WTC11 (cell line): Measurements from ENCODE around the gene GFOD1. TPM values are rescaled to one million over a fixed set of nuclear protein-coding genes. Genes with fewer than 3 reads are reported as not detected.
A peak's percentile ranks its signal among the peaks of the same experiment; 100 is the strongest.

Experiments
- ATAC-seq: fragments of 200-7000 bp; cut with Tn5 transposase; 2 replicates; pipeline ENCODE4 v1.10.0; 2021; ENCODE audit warnings: mild to moderate bottlenecking, moderate library complexity
- CTCF ChIA-PET: fragments of 300-600 bp; sonication (Branson Sonifier 250); formaldehyde crosslinking; loops from one replicate; lab custom pipeline; 2021; ENCODE audit warnings: antibody characterized with exemption; lab: Charles Lee
- POLR2A ChIA-PET: fragments of 350-600 bp; sonication (Branson Sonifier 250); formaldehyde crosslinking; loops from one replicate; lab custom pipeline; 2021; ENCODE audit warnings: antibody characterized with exemption; lab: Charles Lee
- DNase-seq: peaks from one replicate; pipeline ENCODE4 v3.0.0; 2021; ENCODE audit warnings: low spot score
- H3K27ac Mint-ChIP-seq: 2 replicates; pipeline ENCODE4 v1.8.0; 2021; ENCODE audit warnings: mixed read lengths
- H3K27me3 Mint-ChIP-seq: 2 replicates; pipeline ENCODE4 v1.8.0; 2021; ENCODE audit warnings: low read depth, mild to moderate bottlenecking, moderate library complexity, mixed read lengths
- H3K36me3 Mint-ChIP-seq: 2 replicates; pipeline ENCODE4 v1.8.0; 2021; ENCODE audit warnings: mixed read lengths
- H3K4me1 Mint-ChIP-seq: 2 replicates; pipeline ENCODE4 v1.8.0; 2022; ENCODE audit warnings: mixed read lengths
- H3K4me3 Mint-ChIP-seq: 2 replicates; pipeline ENCODE4 v1.8.0; 2021; ENCODE audit warnings: mild to moderate bottlenecking, moderate library complexity, mixed read lengths
- H3K9me3 Mint-ChIP-seq: 2 replicates; pipeline ENCODE4 v1.8.0; 2021; ENCODE audit warnings: mixed read lengths
- CBFB ChIP-seq: sonication (generic); formaldehyde crosslinking; IDR thresholded peaks from 2 replicates; pipeline ENCODE4 v1.8.1; 2022; ENCODE audit warnings: mild to moderate bottlenecking, low read depth, missing genetic modification reagents
- EMX1 ChIP-seq: fragments of 250-450 bp; sonication (Bioruptor Pico); IDR thresholded peaks from 2 replicates; pipeline ENCODE4 v1.8.0; 2021; ENCODE audit warnings: mild to moderate bottlenecking
- GABPB1 ChIP-seq: sonication (generic); formaldehyde crosslinking; IDR thresholded peaks from 2 replicates; pipeline ENCODE4 v1.8.1; 2023; ENCODE audit warnings: mild to moderate bottlenecking, missing genetic modification reagents
- JAZF1 ChIP-seq: fragments of 250-450 bp; sonication (Bioruptor Pico); IDR thresholded peaks from 2 replicates; pipeline ENCODE4 v1.9.0; 2021; ENCODE audit warnings: moderate library complexity, mild to moderate bottlenecking, inconsistent platforms
- JUN ChIP-seq: sonication (generic); formaldehyde crosslinking; IDR thresholded peaks from 2 replicates; pipeline ENCODE4 v1.8.0; 2023; ENCODE audit warnings: mild to moderate bottlenecking, missing genetic modification reagents
- KAT7 ChIP-seq: sonication (generic); formaldehyde crosslinking; IDR thresholded peaks from 2 replicates; pipeline ENCODE4 v1.8.1; 2023; ENCODE audit warnings: missing genetic modification reagents, mild to moderate bottlenecking, borderline replicate concordance
- NFE2L1 ChIP-seq: sonication (generic); formaldehyde crosslinking; IDR thresholded peaks from 2 replicates; pipeline ENCODE4 v1.8.1; 2023; ENCODE audit warnings: missing genetic modification reagents
- SMAD3 ChIP-seq: sonication (generic); formaldehyde crosslinking; IDR thresholded peaks from 2 replicates; pipeline ENCODE4 v1.8.0; 2022; ENCODE audit warnings: missing genetic modification reagents, mild to moderate bottlenecking, borderline replicate concordance
- TEAD4 ChIP-seq: sonication (generic); formaldehyde crosslinking; IDR thresholded peaks from 2 replicates; pipeline ENCODE4 v1.8.0; 2022; ENCODE audit warnings: mild to moderate bottlenecking, missing genetic modification reagents
- TP53 ChIP-seq: sonication (generic); formaldehyde crosslinking; IDR thresholded peaks from 2 replicates; pipeline ENCODE4 v1.8.1; 2023; ENCODE audit warnings: mild to moderate bottlenecking, missing genetic modification reagents
- total RNA-seq: library from RNA; stranded (reverse); gene quantifications from 3 replicates; pipeline ENCODE4 v1.2.3, GENCODE V29; 2021
- TF ChIP-seq, protein P1 (sequence below): sonication (generic); formaldehyde crosslinking; IDR thresholded peaks from 2 replicates; pipeline ENCODE4 v1.8.1; 2022; ENCODE audit warnings: low read depth, mild to moderate bottlenecking, moderate library complexity, missing genetic modification reagents, borderline replicate concordance
- TF ChIP-seq, protein P2 (sequence below): fragments of 250-450 bp; sonication (Bioruptor Pico); IDR thresholded peaks from 2 replicates; pipeline ENCODE4 v1.8.0; 2021; ENCODE audit warnings: mild to moderate bottlenecking
- TF ChIP-seq, protein P3 (sequence below): sonication (generic); formaldehyde crosslinking; IDR thresholded peaks from 2 replicates; pipeline ENCODE4 v1.8.0; 2022; ENCODE audit warnings: missing genetic modification reagents
- TF ChIP-seq, protein P4 (sequence below): fragments of 250-450 bp; sonication (Bioruptor Pico); conservative IDR thresholded peaks from 2 replicates; pipeline ENCODE4 v1.9.0; 2021; ENCODE audit warnings: mild to moderate bottlenecking
- TF ChIP-seq, protein P5 (sequence below): sonication (generic); formaldehyde crosslinking; IDR thresholded peaks from 2 replicates; pipeline ENCODE4 v1.8.1; 2023; ENCODE audit warnings: mild to moderate bottlenecking, missing genetic modification reagents, moderate library complexity
- TF ChIP-seq, protein P6 (sequence below): sonication (generic); formaldehyde crosslinking; conservative IDR thresholded peaks from 2 replicates; pipeline ENCODE4 v1.8.1; 2022; ENCODE audit warnings: mild to moderate bottlenecking, missing genetic modification reagents
- TF ChIP-seq, protein P7 (sequence below): fragments of 250-450 bp; sonication (Bioruptor Pico); IDR thresholded peaks from 2 replicates; pipeline ENCODE4 v1.9.0; 2021; ENCODE audit warnings: mild to moderate bottlenecking

GFOD1 gene
- total RNA-seq, 1 experiment from 2014 or later = 8.5 TPM

DNA sequence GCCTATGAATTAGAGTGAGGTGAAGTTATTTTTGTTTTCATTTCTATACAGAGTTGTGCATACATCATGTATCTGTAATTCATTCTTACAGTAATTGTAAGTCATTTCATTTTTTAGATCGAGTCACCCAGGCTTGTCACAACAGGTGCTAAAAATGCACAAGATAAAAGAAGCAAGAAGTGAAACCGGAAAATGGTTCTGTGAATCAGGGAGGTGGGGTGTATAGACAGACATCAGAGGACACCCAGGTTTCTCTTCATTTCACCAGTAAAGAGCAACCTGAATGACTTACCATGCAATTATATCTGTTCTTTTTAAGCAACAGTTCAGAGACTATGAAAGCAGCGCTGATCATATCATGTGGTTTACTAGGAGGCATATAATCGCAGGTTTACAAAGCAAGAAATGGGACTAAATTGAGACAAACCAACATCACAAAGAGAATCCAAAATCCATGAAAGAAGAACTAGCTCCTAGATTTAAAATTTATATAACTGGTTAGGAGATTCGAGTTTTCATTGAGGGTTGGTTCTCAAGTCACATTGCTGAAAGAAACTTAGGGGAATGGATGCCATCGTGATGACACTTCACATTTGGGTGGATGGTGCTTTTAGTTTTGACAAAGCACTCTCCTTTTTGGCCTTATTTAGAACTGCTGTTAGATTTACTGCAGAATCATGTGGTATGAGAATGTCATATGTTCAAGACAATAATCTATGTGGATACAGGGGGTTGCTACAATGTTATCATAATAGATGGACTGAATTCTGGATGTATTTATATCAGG is 131.2 kb downstream of the GFOD1 start:
- POLR2A ChIA-PET = interaction anchor here (1.1 kb wide), 1 partner anchor 70 kb away, joined by 3 read pairs; no protein-coding TSS in a partner anchor
- peak overlapping the region; percentile 52; the same call in 1 of the 2 replicates for H3K27ac Mint-ChIP-seq
- TF ChIP-seq, protein P1, sequence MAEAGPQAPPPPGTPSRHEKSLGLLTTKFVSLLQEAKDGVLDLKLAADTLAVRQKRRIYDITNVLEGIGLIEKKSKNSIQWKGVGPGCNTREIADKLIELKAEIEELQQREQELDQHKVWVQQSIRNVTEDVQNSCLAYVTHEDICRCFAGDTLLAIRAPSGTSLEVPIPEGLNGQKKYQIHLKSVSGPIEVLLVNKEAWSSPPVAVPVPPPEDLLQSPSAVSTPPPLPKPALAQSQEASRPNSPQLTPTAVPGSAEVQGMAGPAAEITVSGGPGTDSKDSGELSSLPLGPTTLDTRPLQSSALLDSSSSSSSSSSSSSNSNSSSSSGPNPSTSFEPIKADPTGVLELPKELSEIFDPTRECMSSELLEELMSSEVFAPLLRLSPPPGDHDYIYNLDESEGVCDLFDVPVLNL (CRISPR knock-in tag) = no peak
- TF ChIP-seq TEAD4 (CRISPR knock-in tag) (no peak), SMAD3 (CRISPR knock-in tag) (no peak)
- TF ChIP-seq, all 79 proteins: peak for 0
- H3K9me3 Mint-ChIP-seq = no peaks in the 10 kb centered on the region
- DNase-seq = no peak
- peaks cover 48% of the 10 kb centered on the region for H3K4me1 Mint-ChIP-seq
- H3K27me3 Mint-ChIP-seq = no peaks in the 10 kb centered on the region; the same call in 1 of the 2 replicates
- no peak overlapping the region for H3K4me3 Mint-ChIP-seq
- CTCF ChIA-PET = interaction anchor here (1.0 to 1.6 kb wide), 3 partner anchors 25 to 268 kb away, joined by 3 to 4 read pairs (median 3); no protein-coding TSS in a partner anchor
- no peak for ATAC-seq
- no peaks in the 10 kb centered on the region for H3K36me3 Mint-ChIP-seq

DNA sequence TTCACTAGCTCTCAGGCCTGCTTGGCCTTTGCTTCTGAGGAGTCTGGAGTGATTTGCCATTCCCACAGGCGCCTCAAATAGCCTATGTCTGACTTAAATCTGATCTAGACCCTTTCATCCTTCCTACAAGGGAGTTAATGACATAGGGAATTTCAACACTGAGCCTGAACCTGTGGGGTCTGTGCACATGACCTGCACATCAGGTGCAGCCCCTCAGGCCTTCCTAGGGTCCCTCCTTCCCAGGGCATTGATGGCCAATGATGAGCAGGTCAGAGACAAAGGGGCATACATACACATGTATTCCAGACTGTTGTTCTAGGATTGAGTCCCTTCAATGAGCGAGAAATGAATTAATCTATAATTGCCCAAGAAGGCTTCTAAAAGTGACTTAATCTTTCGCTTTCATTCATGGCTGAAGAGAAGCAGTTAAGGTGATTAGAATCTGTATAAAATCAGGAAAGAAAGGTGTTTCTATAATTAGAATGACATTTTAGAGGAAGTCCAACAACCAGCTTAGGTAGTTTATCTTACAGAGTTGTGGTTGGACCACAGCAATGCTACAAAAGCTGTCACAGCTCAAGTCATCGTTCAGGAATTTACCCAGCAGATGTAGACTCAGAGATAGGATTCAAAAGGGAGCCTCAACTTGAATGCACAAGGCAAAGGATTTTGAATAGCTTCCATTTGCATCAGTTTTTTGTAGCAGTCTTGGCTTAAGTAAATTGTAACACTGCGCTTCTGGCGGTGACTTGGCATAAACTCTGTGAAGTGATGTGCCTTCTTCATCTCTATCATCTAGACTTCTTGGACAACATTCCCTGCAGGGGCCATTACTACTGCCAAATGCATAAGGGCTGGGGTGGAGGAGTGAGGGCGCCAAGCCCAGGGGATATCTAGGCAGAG is 132.1 kb downstream of the GFOD1 start:
- DNase-seq (no peak), ATAC-seq (no peak)
- no peak for TF ChIP-seq JUN
- TF ChIP-seq, protein P2, sequence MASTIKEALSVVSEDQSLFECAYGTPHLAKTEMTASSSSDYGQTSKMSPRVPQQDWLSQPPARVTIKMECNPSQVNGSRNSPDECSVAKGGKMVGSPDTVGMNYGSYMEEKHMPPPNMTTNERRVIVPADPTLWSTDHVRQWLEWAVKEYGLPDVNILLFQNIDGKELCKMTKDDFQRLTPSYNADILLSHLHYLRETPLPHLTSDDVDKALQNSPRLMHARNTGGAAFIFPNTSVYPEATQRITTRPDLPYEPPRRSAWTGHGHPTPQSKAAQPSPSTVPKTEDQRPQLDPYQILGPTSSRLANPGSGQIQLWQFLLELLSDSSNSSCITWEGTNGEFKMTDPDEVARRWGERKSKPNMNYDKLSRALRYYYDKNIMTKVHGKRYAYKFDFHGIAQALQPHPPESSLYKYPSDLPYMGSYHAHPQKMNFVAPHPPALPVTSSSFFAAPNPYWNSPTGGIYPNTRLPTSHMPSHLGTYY (CRISPR knock-in tag) = no peak
- TF ChIP-seq JAZF1 (CRISPR knock-in tag) = no peak
- no peak for TF ChIP-seq GABPB1 (CRISPR knock-in tag)
- TF ChIP-seq, protein P3, sequence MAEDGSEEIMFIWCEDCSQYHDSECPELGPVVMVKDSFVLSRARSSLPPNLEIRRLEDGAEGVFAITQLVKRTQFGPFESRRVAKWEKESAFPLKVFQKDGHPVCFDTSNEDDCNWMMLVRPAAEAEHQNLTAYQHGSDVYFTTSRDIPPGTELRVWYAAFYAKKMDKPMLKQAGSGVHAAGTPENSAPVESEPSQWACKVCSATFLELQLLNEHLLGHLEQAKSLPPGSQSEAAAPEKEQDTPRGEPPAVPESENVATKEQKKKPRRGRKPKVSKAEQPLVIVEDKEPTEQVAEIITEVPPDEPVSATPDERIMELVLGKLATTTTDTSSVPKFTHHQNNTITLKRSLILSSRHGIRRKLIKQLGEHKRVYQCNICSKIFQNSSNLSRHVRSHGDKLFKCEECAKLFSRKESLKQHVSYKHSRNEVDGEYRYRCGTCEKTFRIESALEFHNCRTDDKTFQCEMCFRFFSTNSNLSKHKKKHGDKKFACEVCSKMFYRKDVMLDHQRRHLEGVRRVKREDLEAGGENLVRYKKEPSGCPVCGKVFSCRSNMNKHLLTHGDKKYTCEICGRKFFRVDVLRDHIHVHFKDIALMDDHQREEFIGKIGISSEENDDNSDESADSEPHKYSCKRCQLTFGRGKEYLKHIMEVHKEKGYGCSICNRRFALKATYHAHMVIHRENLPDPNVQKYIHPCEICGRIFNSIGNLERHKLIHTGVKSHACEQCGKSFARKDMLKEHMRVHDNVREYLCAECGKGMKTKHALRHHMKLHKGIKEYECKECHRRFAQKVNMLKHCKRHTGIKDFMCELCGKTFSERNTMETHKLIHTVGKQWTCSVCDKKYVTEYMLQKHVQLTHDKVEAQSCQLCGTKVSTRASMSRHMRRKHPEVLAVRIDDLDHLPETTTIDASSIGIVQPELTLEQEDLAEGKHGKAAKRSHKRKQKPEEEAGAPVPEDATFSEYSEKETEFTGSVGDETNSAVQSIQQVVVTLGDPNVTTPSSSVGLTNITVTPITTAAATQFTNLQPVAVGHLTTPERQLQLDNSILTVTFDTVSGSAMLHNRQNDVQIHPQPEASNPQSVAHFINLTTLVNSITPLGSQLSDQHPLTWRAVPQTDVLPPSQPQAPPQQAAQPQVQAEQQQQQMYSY (CRISPR knock-in tag) = no peak
- TF ChIP-seq, protein P4, sequence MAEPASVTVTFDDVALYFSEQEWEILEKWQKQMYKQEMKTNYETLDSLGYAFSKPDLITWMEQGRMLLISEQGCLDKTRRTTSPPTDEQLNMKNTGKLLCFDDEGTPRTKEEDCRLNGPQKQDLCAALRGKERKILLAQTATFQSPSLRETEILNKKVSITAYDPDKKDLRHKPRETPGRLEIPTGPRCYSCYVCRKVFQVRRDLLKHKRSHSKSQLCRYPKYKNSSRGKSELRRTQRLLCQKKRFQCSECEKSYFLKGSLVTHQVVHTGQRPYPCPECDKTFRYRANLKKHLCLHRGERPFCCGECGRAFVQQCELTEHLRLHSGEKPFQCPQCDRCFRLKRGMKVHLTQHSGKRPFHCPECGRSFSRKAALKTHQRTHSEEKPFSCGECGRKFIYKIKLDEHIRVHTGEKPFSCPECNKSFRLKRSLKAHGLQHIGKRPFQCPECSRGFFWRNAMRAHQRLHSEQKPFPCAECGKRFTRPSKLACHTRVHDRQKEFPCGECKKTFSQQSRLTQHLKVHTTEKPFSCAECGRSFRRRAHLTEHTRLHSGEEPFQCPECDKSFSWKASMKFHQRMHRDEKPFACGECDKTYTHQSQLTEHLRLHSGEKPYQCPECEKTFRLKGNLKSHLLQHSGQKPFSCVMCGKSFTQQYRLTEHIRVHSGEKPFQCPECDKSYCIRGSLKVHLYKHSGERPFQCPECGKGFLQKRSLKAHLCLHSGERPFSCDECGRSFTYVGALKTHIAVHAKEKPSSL (CRISPR knock-in tag) = no peak
- TF ChIP-seq, protein P5, sequence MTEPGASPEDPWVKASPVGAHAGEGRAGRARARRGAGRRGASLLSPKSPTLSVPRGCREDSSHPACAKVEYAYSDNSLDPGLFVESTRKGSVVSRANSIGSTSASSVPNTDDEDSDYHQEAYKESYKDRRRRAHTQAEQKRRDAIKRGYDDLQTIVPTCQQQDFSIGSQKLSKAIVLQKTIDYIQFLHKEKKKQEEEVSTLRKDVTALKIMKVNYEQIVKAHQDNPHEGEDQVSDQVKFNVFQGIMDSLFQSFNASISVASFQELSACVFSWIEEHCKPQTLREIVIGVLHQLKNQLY (CRISPR knock-in tag) = no peak
- TF ChIP-seq KAT7 (CRISPR knock-in tag) = no peak
- TF ChIP-seq, protein P6, sequence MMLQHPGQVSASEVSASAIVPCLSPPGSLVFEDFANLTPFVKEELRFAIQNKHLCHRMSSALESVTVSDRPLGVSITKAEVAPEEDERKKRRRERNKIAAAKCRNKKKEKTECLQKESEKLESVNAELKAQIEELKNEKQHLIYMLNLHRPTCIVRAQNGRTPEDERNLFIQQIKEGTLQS (CRISPR knock-in tag) = no peak
- TF ChIP-seq TP53 (CRISPR knock-in tag) = no peak
- TF ChIP-seq CBFB (CRISPR knock-in tag) = no peak
- TF ChIP-seq EMX1 (CRISPR knock-in tag) = no peak
- no peak for TF ChIP-seq NFE2L1 (CRISPR knock-in tag)
- TF ChIP-seq, protein P7, sequence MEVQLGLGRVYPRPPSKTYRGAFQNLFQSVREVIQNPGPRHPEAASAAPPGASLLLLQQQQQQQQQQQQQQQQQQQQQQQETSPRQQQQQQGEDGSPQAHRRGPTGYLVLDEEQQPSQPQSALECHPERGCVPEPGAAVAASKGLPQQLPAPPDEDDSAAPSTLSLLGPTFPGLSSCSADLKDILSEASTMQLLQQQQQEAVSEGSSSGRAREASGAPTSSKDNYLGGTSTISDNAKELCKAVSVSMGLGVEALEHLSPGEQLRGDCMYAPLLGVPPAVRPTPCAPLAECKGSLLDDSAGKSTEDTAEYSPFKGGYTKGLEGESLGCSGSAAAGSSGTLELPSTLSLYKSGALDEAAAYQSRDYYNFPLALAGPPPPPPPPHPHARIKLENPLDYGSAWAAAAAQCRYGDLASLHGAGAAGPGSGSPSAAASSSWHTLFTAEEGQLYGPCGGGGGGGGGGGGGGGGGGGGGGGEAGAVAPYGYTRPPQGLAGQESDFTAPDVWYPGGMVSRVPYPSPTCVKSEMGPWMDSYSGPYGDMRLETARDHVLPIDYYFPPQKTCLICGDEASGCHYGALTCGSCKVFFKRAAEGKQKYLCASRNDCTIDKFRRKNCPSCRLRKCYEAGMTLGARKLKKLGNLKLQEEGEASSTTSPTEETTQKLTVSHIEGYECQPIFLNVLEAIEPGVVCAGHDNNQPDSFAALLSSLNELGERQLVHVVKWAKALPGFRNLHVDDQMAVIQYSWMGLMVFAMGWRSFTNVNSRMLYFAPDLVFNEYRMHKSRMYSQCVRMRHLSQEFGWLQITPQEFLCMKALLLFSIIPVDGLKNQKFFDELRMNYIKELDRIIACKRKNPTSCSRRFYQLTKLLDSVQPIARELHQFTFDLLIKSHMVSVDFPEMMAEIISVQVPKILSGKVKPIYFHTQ (CRISPR knock-in tag) = no peak
- Mint-ChIP-seq H3K9me3 (no peaks in the 10 kb centered on the region), H3K27ac (0 out of 2 replicates have a peak overlapping the region, but pooled peaks have one; percentile 43), H3K4me1 (peaks cover 53% of the 10 kb centered on the region), H3K27me3 (no peaks in the 10 kb centered on the region; the same call in 1 of the 2 replicates), H3K4me3 (no peak overlapping the region), H3K36me3 (no peaks in the 10 kb centered on the region)
- CTCF ChIA-PET = interaction anchor here (1.2 to 1.4 kb wide), 2 partner anchors 18 to 219 kb away, joined by 3 to 4 read pairs; partner anchors contain the start of gene SIRT5
- POLR2A ChIA-PET = no interaction called here
